ENCODE measurements around the gene UCHL1. TPM values are rescaled to one million over a fixed set of nuclear protein-coding genes. Genes with fewer than 3 reads are reported as not detected.
"Not testable (repeated sequence)": the region's sequence is repeated elsewhere in the genome, so short reads cannot be mapped to it uniquely, and the experiment has no call there.

UCHL1 gene
- total and polyA plus RNA-seq, 2 experiments from 2014 or later: 111 to 158 TPM

DNA sequence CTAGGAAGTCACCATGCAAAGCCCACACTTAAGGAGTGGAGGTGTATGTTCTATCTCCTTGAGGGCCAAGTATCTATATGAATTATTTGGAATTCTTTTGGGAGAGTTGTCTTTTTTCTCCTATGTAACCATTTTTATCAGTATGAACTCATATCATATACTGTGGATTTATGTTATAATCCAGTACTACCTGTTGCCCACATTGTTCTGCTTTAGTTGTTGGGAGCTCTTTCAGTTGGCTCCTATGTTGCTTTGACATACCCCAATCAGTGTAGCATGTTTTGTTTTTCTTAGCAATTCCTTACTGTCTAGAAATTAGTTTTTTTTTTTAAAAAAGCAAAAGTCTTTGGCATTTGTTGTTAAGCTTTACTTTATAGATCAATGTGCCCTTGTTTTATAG lies 13.0 kb downstream of the UCHL1 start:
- no peak overlapping the region for H3K27ac ChIP-seq
- no peak for DNase-seq (ENCODE audit: low spot score)
- TF ChIP-seq EZH2phosphoT487 (IDR thresholded peaks at IDR 0.05; ENCODE audit: low read depth, severe bottlenecking, unreplicated experiment) (no peak), EZH2 (IDR thresholded peaks at IDR 0.05; ENCODE audit: borderline replicate concordance) (no peak)
- TF ChIP-seq, protein P1, sequence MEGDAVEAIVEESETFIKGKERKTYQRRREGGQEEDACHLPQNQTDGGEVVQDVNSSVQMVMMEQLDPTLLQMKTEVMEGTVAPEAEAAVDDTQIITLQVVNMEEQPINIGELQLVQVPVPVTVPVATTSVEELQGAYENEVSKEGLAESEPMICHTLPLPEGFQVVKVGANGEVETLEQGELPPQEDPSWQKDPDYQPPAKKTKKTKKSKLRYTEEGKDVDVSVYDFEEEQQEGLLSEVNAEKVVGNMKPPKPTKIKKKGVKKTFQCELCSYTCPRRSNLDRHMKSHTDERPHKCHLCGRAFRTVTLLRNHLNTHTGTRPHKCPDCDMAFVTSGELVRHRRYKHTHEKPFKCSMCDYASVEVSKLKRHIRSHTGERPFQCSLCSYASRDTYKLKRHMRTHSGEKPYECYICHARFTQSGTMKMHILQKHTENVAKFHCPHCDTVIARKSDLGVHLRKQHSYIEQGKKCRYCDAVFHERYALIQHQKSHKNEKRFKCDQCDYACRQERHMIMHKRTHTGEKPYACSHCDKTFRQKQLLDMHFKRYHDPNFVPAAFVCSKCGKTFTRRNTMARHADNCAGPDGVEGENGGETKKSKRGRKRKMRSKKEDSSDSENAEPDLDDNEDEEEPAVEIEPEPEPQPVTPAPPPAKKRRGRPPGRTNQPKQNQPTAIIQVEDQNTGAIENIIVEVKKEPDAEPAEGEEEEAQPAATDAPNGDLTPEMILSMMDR (IDR thresholded peaks at IDR 0.05; ENCODE audit: poor library complexity): no peak
- H3K4me1 ChIP-seq (ENCODE audit: insufficient read depth): no peaks in the 10 kb centered on the region
- no peaks in the 10 kb centered on the region for H3K9me3 ChIP-seq (ENCODE audit: low read depth)
- no peak overlapping the region for H3K4me2 ChIP-seq
- H3K36me3 ChIP-seq (replicated peaks; ENCODE audit: insufficient read depth, low read depth): no peaks in the 10 kb centered on the region
- H3K9me2 ChIP-seq (replicated peaks; ENCODE audit: insufficient read depth): no peaks in the 10 kb centered on the region
- H4K20me1 ChIP-seq (ENCODE audit: insufficient read depth, poor library complexity, severe bottlenecking): no peaks in the 10 kb centered on the region
- no peaks in the 10 kb centered on the region for H3K27me3 ChIP-seq
- no peak overlapping the region for H2AFZ ChIP-seq
- no peak overlapping the region for H3K4me3 ChIP-seq
- H3K79me2 ChIP-seq: no peaks in the 10 kb centered on the region

- not testable (repeated sequence) for H3K4me1 ChIP-seq (ENCODE audit: insufficient read depth); H3K27me3 ChIP-seq; H3K27ac ChIP-seq; H4K20me1 ChIP-seq (ENCODE audit: insufficient read depth, poor library complexity, severe bottlenecking); H3K79me2 ChIP-seq; H2AFZ ChIP-seq; DNase-seq (ENCODE audit: low spot score); H3K36me3 ChIP-seq (replicated peaks; ENCODE audit: insufficient read depth, low read depth); H3K4me3 ChIP-seq; H3K4me2 ChIP-seq; H3K9me2 ChIP-seq (replicated peaks; ENCODE audit: insufficient read depth); H3K9me3 ChIP-seq (ENCODE audit: low read depth)
- WGBS (ENCODE audit: low lambda C conversion rate, missing lambda C conversion rate): 97% methylated on average over 13 of the region's 13 CpGs
These were observed 19.2 kb downstream of the UCHL1 start for GRCh38 chr4:41275931-41276330.

DNA sequence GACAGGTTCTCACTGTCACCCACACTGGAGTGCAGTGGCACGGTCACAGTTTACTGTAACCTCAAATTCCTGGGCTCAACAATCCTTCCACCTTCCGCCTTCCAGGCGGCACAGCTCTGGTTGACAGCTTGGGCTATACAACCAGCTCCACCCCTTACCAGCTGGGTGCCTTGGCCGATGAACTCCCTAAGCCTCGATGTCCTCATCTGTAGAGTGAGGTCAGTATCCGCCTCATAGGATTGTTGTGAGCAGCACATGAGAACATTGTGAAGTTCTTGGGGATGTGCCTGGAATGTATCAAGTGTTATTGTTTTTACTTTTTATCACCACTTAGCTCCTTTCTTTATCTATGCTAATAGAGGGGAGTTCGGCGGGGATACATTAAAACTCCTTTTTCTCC lies 23.3 kb downstream of the UCHL1 start:
- Histone ChIP-seq H3K4me1 (ENCODE audit: insufficient read depth) (no peaks in the 10 kb centered on the region), H3K9me2 (replicated peaks; ENCODE audit: insufficient read depth) (no peaks in the 10 kb centered on the region), H3K79me2 (no peaks in the 10 kb centered on the region), H4K20me1 (ENCODE audit: insufficient read depth, poor library complexity, severe bottlenecking) (no peaks in the 10 kb centered on the region), H2AFZ (no peak overlapping the region), H3K27ac (no peak overlapping the region), H3K9me3 (ENCODE audit: low read depth) (no peaks in the 10 kb centered on the region), H3K4me3 (no peak overlapping the region), H3K36me3 (replicated peaks; ENCODE audit: insufficient read depth, low read depth) (no peaks in the 10 kb centered on the region), H3K4me2 (no peak overlapping the region), H3K27me3 (no peaks in the 10 kb centered on the region)
- no peak for DNase-seq (ENCODE audit: low spot score)
- TF ChIP-seq, protein P1 (IDR thresholded peaks at IDR 0.05; ENCODE audit: poor library complexity): no peak
- TF ChIP-seq EZH2 (IDR thresholded peaks at IDR 0.05; ENCODE audit: borderline replicate concordance): no peak
- TF ChIP-seq EZH2phosphoT487 (IDR thresholded peaks at IDR 0.05; ENCODE audit: low read depth, severe bottlenecking, unreplicated experiment): no peak
- WGBS (ENCODE audit: low lambda C conversion rate, missing lambda C conversion rate): 73% methylated on average over 8 of the region's 8 CpGs

- WGBS (ENCODE audit: low lambda C conversion rate, missing lambda C conversion rate): 26% methylated on average over 7 of the region's 7 CpGs
- Histone ChIP-seq H3K9me3 (ENCODE audit: low read depth) (no peaks in the 10 kb centered on the region), H2AFZ (no peak overlapping the region), H3K9me2 (replicated peaks; ENCODE audit: insufficient read depth) (no peaks in the 10 kb centered on the region), H3K27me3 (no peaks in the 10 kb centered on the region), H4K20me1 (ENCODE audit: insufficient read depth, poor library complexity, severe bottlenecking) (no peaks in the 10 kb centered on the region), H3K4me2 (no peak overlapping the region), H3K4me3 (no peak overlapping the region), H3K79me2 (no peaks in the 10 kb centered on the region), H3K27ac (no peak overlapping the region), H3K4me1 (ENCODE audit: insufficient read depth) (no peaks in the 10 kb centered on the region), H3K36me3 (replicated peaks; ENCODE audit: insufficient read depth, low read depth) (no peaks in the 10 kb centered on the region)
- DNase-seq (ENCODE audit: low spot score): peak; percentile 84
- TF ChIP-seq EZH2 (IDR thresholded peaks at IDR 0.05; ENCODE audit: borderline replicate concordance): no peak
- TF ChIP-seq EZH2phosphoT487 (IDR thresholded peaks at IDR 0.05; ENCODE audit: low read depth, severe bottlenecking, unreplicated experiment): no peak
- TF ChIP-seq, protein P1 (IDR thresholded peaks at IDR 0.05; ENCODE audit: poor library complexity): peak; percentile 97
These were observed 24.4 kb downstream of the UCHL1 start for GRCh38 chr4:41281038-41281634.

All from hepatocyte (in vitro differentiated cells).